ENCODE data around the gene GFI1B.
"Not testable (repeated sequence)": the region's sequence is repeated elsewhere in the genome, so short reads cannot be mapped to it uniquely, and the experiment has no call there.

Gene GFI1B

GRCh38 chr9:133026426-133026825 lies 47.9 kb downstream of the GFI1B start:
- DNase-seq: no peak

GRCh38 chr9:133027134-133027533 lies 48.6 kb downstream of the GFI1B start:
- no peak for DNase-seq

- DNase-seq: no peak
These were observed 49.7 kb downstream of the GFI1B start for GRCh38 chr9:133028221-133028620.

GRCh38 chr9:133029994-133030316 lies 51.5 kb downstream of the GFI1B start:
- DNase-seq: no peak

- DNase-seq: peak; percentile 98
These were observed 52.0 kb downstream of the GFI1B start, which contains the start of gene GTF3C5 for GRCh38 chr9:133030317-133031129. Gene GTF3C5 (plus strand): TSS chr9:133030997. CDS start chr9:133031012, 15 bp downstream.

GRCh38 chr9:133031130-133031422 lies 52.6 kb downstream of the GFI1B start:
- DNase-seq: no peak

GRCh38 chr9:133031496-133031911 lies 53.0 kb downstream of the GFI1B start:
- DNase-seq: no peak

GRCh38 chr9:133032171-133032570 lies 53.7 kb downstream of the GFI1B start:
- no peak for DNase-seq

- no peak for DNase-seq
These were observed 57.2 kb downstream of the GFI1B start for GRCh38 chr9:133035669-133036068.

- DNase-seq: no peak
These were observed 59.5 kb downstream of the GFI1B start for GRCh38 chr9:133037775-133038515.

GRCh38 chr9:133040892-133041479 lies 62.5 kb downstream of the GFI1B start:
- DNase-seq: not testable (repeated sequence)
